RWPE2 (cell line): ENCODE results near the gene CRIP3.

Experiments used
- ATAC-seq: fragments of 200-7000 bp; cut with Tn5 transposase; 3 replicates; pipeline ENCODE4 v1.9.1; 2021; ENCODE audit warnings: low read depth
- DNase-seq: peaks from one replicate; pipeline ENCODE4 v3.0.0-alpha.2; 2020; ENCODE audit warnings: low spot score
- H3K27ac ChIP-seq: fragments of 450-650 bp; 2 replicates; pipeline ENCODE4 v1.5.1; 2017; ENCODE audit warnings: mild to moderate bottlenecking; ENCODE audit not compliant: poor library complexity, severe bottlenecking
- H3K27me3 ChIP-seq: fragments of 250-450 bp; sonication (Bioruptor Pico); 2 replicates; pipeline ENCODE4 v1.5.1; 2021; ENCODE audit warnings: mild to moderate bottlenecking, moderate library complexity; ENCODE audit not compliant: insufficient read depth, poor library complexity, severe bottlenecking
- H3K36me3 ChIP-seq: fragments of 250-450 bp; sonication (Bioruptor Pico); 2 replicates; pipeline ENCODE4 v1.5.1; 2020; ENCODE audit warnings: low read depth, mild to moderate bottlenecking, moderate library complexity
- H3K4me1 ChIP-seq: fragments of 250-450 bp; sonication (Bioruptor Pico); 2 replicates; pipeline ENCODE4 v1.5.1; 2021; ENCODE audit warnings: mild to moderate bottlenecking, moderate library complexity; ENCODE audit not compliant: insufficient read depth, poor library complexity, severe bottlenecking
- H3K4me3 ChIP-seq: fragments of 250-450 bp; sonication (Bioruptor Pico); 2 replicates; pipeline ENCODE4 v1.5.1; 2021; ENCODE audit warnings: mild to moderate bottlenecking, moderate library complexity; ENCODE audit not compliant: severe bottlenecking
- H3K9me3 ChIP-seq: fragments of 250-450 bp; sonication (Bioruptor Pico); 2 replicates; pipeline ENCODE4 v1.5.1; 2021; ENCODE audit warnings: mild to moderate bottlenecking, moderate library complexity; ENCODE audit not compliant: severe bottlenecking
- TF ChIP-seq, protein P1 (sequence below): fragments of 450-650 bp; IDR thresholded peaks from one replicate; pipeline ENCODE4 v1.5.1; 2017; ENCODE audit warnings: mild to moderate bottlenecking, moderate library complexity; ENCODE audit not compliant: poor library complexity, severe bottlenecking

The CRIP3 gene

DNA sequence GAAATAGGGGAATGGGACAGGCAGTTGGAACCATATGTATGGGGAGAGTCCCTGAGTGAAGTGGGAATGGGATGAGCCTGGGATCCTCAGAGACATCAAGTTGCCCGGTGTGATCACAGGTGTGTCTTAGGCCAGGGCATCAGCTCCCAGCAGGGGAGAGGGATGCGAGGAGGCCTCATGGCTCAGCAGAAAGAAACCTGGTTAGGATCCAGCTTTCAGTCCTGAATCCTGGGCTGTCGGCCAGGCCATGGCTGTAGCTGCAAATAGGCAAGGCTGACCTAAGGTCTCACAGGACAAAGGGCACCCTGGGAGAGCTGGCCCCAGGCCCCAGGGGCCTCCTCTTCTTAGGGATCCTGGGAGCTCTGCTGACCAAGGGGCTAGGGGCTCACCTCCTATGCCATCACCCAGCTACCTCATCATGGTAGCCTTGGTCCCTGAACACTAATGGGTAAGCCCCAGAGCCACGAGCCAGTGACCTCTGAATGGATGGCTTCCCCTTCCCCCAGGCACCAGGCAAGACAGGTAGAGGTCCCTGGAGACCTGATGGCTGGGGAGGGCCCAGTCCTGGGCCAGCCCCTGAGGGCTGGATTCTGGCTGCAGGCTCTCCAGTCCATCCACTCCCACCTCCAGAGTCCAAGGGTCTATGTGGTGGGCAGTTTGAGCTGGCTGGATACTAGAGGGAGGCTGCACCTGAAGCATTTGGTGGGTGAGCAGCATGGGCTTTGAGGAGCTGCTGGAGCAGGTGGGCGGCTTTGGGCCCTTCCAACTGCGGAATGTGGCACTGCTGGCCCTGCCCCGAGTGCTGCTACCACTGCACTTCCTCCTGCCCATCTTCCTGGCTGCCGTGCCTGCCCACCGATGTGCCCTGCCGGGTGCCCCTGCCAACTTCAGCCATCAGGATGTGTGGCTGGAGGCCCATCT lies 10.7 kb downstream of the CRIP3 start, which contains the start of gene SLC22A7:
TSS of gene SLC22A7 (plus strand) at position 617 of the 921 bp plus-strand sequence. CDS start at position 716, 99 bp downstream.
- DNase-seq, result no peak
- no peaks in the 10 kb centered on the region for H3K27me3 ChIP-seq
- H3K27ac ChIP-seq, result no peak within 1 kb of the TSS
- ATAC-seq, result no peak
- TF ChIP-seq, protein P1, sequence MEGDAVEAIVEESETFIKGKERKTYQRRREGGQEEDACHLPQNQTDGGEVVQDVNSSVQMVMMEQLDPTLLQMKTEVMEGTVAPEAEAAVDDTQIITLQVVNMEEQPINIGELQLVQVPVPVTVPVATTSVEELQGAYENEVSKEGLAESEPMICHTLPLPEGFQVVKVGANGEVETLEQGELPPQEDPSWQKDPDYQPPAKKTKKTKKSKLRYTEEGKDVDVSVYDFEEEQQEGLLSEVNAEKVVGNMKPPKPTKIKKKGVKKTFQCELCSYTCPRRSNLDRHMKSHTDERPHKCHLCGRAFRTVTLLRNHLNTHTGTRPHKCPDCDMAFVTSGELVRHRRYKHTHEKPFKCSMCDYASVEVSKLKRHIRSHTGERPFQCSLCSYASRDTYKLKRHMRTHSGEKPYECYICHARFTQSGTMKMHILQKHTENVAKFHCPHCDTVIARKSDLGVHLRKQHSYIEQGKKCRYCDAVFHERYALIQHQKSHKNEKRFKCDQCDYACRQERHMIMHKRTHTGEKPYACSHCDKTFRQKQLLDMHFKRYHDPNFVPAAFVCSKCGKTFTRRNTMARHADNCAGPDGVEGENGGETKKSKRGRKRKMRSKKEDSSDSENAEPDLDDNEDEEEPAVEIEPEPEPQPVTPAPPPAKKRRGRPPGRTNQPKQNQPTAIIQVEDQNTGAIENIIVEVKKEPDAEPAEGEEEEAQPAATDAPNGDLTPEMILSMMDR, result no peak
- H3K4me1 ChIP-seq, result no peaks in the 10 kb centered on the region
- H3K9me3 ChIP-seq, result no peaks in the 10 kb centered on the region
- H3K36me3 ChIP-seq, result no peaks in the 10 kb centered on the region
- H3K4me3 ChIP-seq, result no peak within 1 kb of the TSS

DNA sequence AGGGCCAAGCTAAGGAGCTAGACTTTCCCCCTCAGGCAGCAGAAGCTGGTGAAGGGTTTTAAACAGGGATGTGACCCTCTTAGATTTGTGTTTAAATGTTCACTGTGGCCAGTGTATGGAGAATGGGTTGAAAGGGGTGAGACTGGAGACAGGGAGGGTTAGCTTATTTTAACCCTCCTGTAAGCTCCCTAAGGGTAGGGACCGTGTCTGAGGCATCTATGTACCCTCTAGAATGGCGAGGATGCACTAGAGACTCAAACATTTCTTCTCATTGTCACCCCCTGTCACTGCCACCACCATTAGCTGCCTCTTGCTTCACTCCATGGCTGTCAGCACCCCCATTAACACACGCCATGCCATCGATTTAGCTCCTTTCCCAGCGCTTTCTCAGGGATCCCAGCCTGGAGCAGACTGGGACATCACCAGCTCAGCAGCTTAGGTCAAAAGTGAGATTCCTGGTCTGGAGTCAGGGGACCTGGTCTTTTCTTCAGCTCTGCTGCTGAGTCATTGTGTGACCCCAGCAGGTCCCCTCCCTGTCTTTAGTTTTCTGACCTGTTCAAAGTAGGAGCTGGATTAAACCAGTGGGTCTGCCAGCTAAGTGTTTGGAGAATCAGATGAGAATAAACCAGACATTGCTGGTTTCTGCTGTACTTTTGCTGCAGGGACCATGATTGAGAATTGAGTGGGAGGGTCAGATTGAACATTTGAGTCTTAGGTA lies 11.7 kb downstream of the CRIP3 start:
- DNase-seq (no peak), ATAC-seq (no peak)
- TF ChIP-seq, protein P1, result no peak
- Histone ChIP-seq H3K27me3 (no peaks in the 10 kb centered on the region), H3K27ac (no peak overlapping the region), H3K36me3 (no peaks in the 10 kb centered on the region), H3K9me3 (no peaks in the 10 kb centered on the region), H3K4me1 (no peaks in the 10 kb centered on the region), H3K4me3 (no peak overlapping the region)

DNA sequence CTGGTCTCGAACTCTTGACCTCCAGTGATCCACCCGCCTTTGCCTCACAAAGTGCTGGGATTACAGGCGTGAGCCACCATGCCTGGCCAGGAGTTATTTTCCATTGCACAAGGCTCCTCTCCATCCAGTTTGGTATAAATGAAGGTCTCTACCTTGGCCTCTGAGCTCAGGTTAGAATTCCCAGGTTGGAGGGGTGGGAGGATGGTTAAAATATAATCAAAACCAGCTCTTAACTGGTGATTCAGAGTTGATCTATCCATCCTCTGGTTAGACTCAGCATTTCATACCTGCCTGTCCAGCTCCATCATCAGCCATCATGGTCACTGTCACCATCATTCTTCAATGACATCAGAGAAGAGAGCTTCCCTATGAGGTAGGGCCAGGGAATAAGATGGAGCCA lies 13.2 kb downstream of the CRIP3 start:
- ATAC-seq, result no peak
- Histone ChIP-seq H3K27ac (no peak overlapping the region), H3K9me3 (no peaks in the 10 kb centered on the region), H3K27me3 (no peaks in the 10 kb centered on the region), H3K4me1 (no peaks in the 10 kb centered on the region), H3K4me3 (no peak overlapping the region), H3K36me3 (no peaks in the 10 kb centered on the region)
- DNase-seq, result no peak
- TF ChIP-seq, protein P1, result no peak

DNA sequence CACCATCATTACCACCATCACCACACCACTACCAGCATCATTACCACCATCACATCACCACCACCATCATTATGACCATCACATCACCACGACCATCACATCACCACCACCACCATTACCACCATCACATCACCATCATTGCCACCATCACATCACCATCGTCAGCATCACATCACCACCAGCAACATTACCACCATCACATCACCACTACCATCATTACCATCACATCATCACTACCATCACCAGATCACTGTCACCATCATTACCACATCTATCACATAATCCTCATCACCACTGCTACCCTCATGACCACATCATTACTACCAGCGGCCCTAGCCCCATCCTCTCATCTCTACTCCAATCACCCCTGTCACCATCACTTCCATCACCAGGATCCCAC lies 14.1 kb downstream of the CRIP3 start:
- ATAC-seq (no peak), DNase-seq (no peak)
- no peak overlapping the region for H3K4me3 ChIP-seq
- TF ChIP-seq, protein P1, result no peak
- H3K27ac ChIP-seq, result no peak overlapping the region
- H3K36me3 ChIP-seq, result no peaks in the 10 kb centered on the region
- no peaks in the 10 kb centered on the region for H3K9me3 ChIP-seq
- H3K4me1 ChIP-seq, result no peaks in the 10 kb centered on the region
- H3K27me3 ChIP-seq, result no peaks in the 10 kb centered on the region
